HG03575 (cell line): ENCODE results near the gene MRI1.
"Not testable (repeated sequence)": the region's sequence is repeated elsewhere in the genome, so short reads cannot be mapped to it uniquely, and the experiment has no call there.

Source experiments
- ATAC-seq: cut with Tn5 transposase; IDR thresholded peaks from one replicate; pipeline ENCODE4 v1.9.1; 2021; ENCODE audit not compliant: unreplicated experiment, insufficient number of reproducible peaks, low FRiP score; ENCODE audit errors: extremely low read depth

MRI1 gene

GRCh38 chr19:13757805-13758772, 6.2 kb upstream of the MRI1 start:
- no peak for ATAC-seq

GRCh38 chr19:13758795-13759194, 5.5 kb upstream of the MRI1 start:
- ATAC-seq: no peak

- ATAC-seq: no peak
These were observed 2.9 kb upstream of the MRI1 start for GRCh38 chr19:13761423-13761822.

- no peak for ATAC-seq
These were observed 1.6 kb upstream of the MRI1 start for GRCh38 chr19:13762635-13763235.

- ATAC-seq: no peak
These were observed 1.1 kb upstream of the MRI1 start for GRCh38 chr19:13763265-13763664.

- ATAC-seq: no peak
These were observed 586 bp downstream of the MRI1 start for GRCh38 chr19:13764821-13765394.

GRCh38 chr19:13765395-13766094, 1.2 kb downstream of the MRI1 start:
- ATAC-seq: no peak

GRCh38 chr19:13766095-13766481, 1.8 kb downstream of the MRI1 start:
- ATAC-seq: no peak

GRCh38 chr19:13768510-13768909, 4.2 kb downstream of the MRI1 start:
- no peak for ATAC-seq

GRCh38 chr19:13770013-13770635, 5.8 kb downstream of the MRI1 start:
- no peak for ATAC-seq

- peak; percentile 55 for ATAC-seq
These were observed 10.2 kb downstream of the MRI1 start, which contains the start of gene C19orf53 for GRCh38 chr19:13774217-13775191. C19orf53 (plus strand) TSS chr19:13774456; CDS start chr19:13774478, 22 bp downstream.

- no peak for ATAC-seq
These were observed 14.1 kb downstream of the MRI1 start for GRCh38 chr19:13778398-13778797.

- ATAC-seq: no peak
These were observed 14.5 kb downstream of the MRI1 start for GRCh38 chr19:13778847-13779246.

GRCh38 chr19:13779794-13780193, 15.5 kb downstream of the MRI1 start:
- ATAC-seq: not testable (repeated sequence)

GRCh38 chr19:13781547-13781946, 17.2 kb downstream of the MRI1 start:
- ATAC-seq: no peak

- ATAC-seq: no peak
These were observed 18.2 kb downstream of the MRI1 start for GRCh38 chr19:13782537-13782936.

GRCh38 chr19:13783565-13784500, 19.5 kb downstream of the MRI1 start:
- ATAC-seq: no peak
